K562 (cell line): ENCODE results near the gene METTL22. TPM values are rescaled to one million over a fixed set of nuclear protein-coding genes. Genes with fewer than 3 reads are reported as not detected.

Experiments used
- BCOR ChIP-seq: fragments of 450-650 bp; IDR thresholded peaks from 2 replicates; pipeline ENCODE4 v1.6.1; 2016
- FOXA3 ChIP-seq, 2 experiments: fragments of 450-650 bp in 1 of 2; sonication (generic) in 1 of 2; formaldehyde crosslinking; IDR thresholded peaks in 1 of 2; conservative IDR thresholded peaks in 1 of 2; 2 replicates each; pipeline versions ENCODE4 v1.4.0 to v1.8.0; 2020 to 2022; ENCODE audit warnings: mild to moderate bottlenecking in 2 of 2, missing genetic modification reagents in 1 of 2
- HNRNPK ChIP-seq: fragments of 200-400 bp; formaldehyde crosslinking; IDR thresholded peaks from one replicate; pipeline ENCODE4 v1.6.1; 2018; ENCODE audit warnings: mild to moderate bottlenecking, low read depth, low read length; ENCODE audit not compliant: poor library complexity, severe bottlenecking
- KLF10 ChIP-seq: fragments of 250-450 bp; sonication (Bioruptor Pico); IDR thresholded peaks from 2 replicates; pipeline ENCODE4 v1.6.1; 2021; ENCODE audit warnings: matching md5 sums
- MYBL2 ChIP-seq, 2 experiments: fragments of 450-650 bp in 1 of 2; sonication (generic) in 1 of 2; formaldehyde crosslinking in 1 of 2; IDR thresholded peaks; 2 replicates each; pipeline versions ENCODE4 v1.6.1 to v1.8.1; 2017 to 2022; ENCODE audit warnings: borderline replicate concordance in 1 of 2, inconsistent platforms in 1 of 2, low read depth in 1 of 2, mild to moderate bottlenecking in 1 of 2, missing genetic modification reagents in 1 of 2, moderate library complexity in 1 of 2
- NELFE ChIP-seq: IDR thresholded peaks from 2 replicates; pipeline ENCODE4 v1.6.1; 2011; ENCODE audit warnings: mild to moderate bottlenecking; ENCODE audit not compliant: insufficient read depth, insufficient read length
- NFATC3 ChIP-seq: fragments of 450-650 bp; IDR thresholded peaks from 2 replicates; pipeline ENCODE4 v1.6.1; 2017; ENCODE audit warnings: mild to moderate bottlenecking
- POU5F1 ChIP-seq: fragments of 150-350 bp; IDR thresholded peaks from 2 replicates; pipeline ENCODE4 v1.6.1; 2014; ENCODE audit warnings: borderline replicate concordance, low read length, low read depth, mild to moderate bottlenecking; ENCODE audit not compliant: partially characterized antibody
- RHOXF2B ChIP-seq: fragments of 250-450 bp; sonication (Bioruptor Pico); conservative IDR thresholded peaks from 2 replicates; pipeline ENCODE4 v1.5.1; 2021
- SMARCA4 ChIP-seq: fragments of 450-650 bp; IDR thresholded peaks from 2 replicates; pipeline ENCODE4 v1.6.1; 2016
- SRSF1 ChIP-seq: fragments of 200-400 bp; formaldehyde crosslinking; IDR thresholded peaks from 2 replicates; pipeline ENCODE4 v1.6.1; 2017; ENCODE audit warnings: mild to moderate bottlenecking, low read depth, low read length, moderate library complexity
- ZFP30 ChIP-seq: fragments of 250-450 bp; sonication (Bioruptor Pico); IDR thresholded peaks from 2 replicates; pipeline ENCODE4 v1.8.0; 2022; ENCODE audit warnings: moderate library complexity, mild to moderate bottlenecking, inconsistent platforms, borderline replicate concordance
- ZNF146 ChIP-seq: IDR thresholded peaks from one replicate; pipeline ENCODE4 v1.6.1; 2018; ENCODE audit warnings: missing compliant biosample characterization; ENCODE audit not compliant: unreplicated experiment
- ZNF324 ChIP-seq: fragments of 250-450 bp; sonication (Bioruptor Pico); IDR thresholded peaks from 2 replicates; pipeline ENCODE4 v1.4.0; 2020; ENCODE audit warnings: mild to moderate bottlenecking
- ZNF507 ChIP-seq: conservative IDR thresholded peaks from 2 replicates; pipeline ENCODE4 v1.6.1; 2017; ENCODE audit warnings: missing genetic modification characterization, missing compliant biosample characterization
- ZNF57 ChIP-seq: fragments of 450-650 bp; formaldehyde crosslinking; IDR thresholded peaks from 2 replicates; pipeline ENCODE4 v1.4.0; 2020; ENCODE audit warnings: mild to moderate bottlenecking, moderate library complexity
- ZNF644 ChIP-seq: fragments of 200-800 bp; sonication (Bioruptor generic); IDR thresholded peaks from 2 replicates; pipeline ENCODE4 v1.6.1; 2016; ENCODE audit warnings: low read depth, missing genetic modification characterization, missing compliant biosample characterization
- ZNF764 ChIP-seq: fragments of 250-450 bp; sonication (Bioruptor Pico); IDR thresholded peaks from 2 replicates; pipeline ENCODE4 v1.4.0; 2020; ENCODE audit warnings: low read depth, mild to moderate bottlenecking, moderate library complexity
- ZSCAN29 ChIP-seq: fragments of 450-650 bp; IDR thresholded peaks from 2 replicates; pipeline ENCODE4 v1.6.1; 2017
- polyA plus RNA-seq, 8 experiments: library from polyadenylated mRNA; depleted of rRNA in 4 of 8; stranded (reverse) in 5 of 8; unstranded in 3 of 8; fragments of >200 nt; fragmentation: Nextera tagmentation in 2 of 8; fragmentation: Illumina TruSeq in 1 of 8; extraction: Ambion mirVana in 2 of 8; extraction: Trizol in 1 of 8; gene quantifications; 2 replicates each; pipeline versions ENCODE4 v1.2.1 to v1.2.3, GENCODE V29; 2011 to 2014; ENCODE audit warnings: inconsistent platforms in 1 of 8, missing spikeins in 1 of 8
- total RNA-seq, 7 experiments: library from RNA; depleted of rRNA in 6 of 7; stranded (reverse); fragments of >200 nt in 6 of 7; fragmentation: Illumina TruSeq in 2 of 7; extraction: Trizol in 2 of 7; gene quantifications; 2 replicates each; pipeline versions ENCODE4 v1.2.1 to v1.2.3, GENCODE V29; 2011 to 2021; ENCODE audit warnings: low replicate concordance in 1 of 7
- TF ChIP-seq, protein P1 (sequence below): fragments of 450-650 bp; IDR thresholded peaks from 2 replicates; pipeline ENCODE4 v1.6.1; 2018; ENCODE audit warnings: mild to moderate bottlenecking, low read depth; ENCODE audit not compliant: partially characterized antibody
- TF ChIP-seq, protein P2 (sequence below), 3 experiments: fragments of 200-800 bp in 1 of 3; fragments of 250-450 bp in 1 of 3; fragments of 450-650 bp in 1 of 3; sonication (Bioruptor Pico) in 1 of 3; sonication (Bioruptor generic) in 1 of 3; formaldehyde crosslinking in 1 of 3; IDR thresholded peaks; 2 replicates each; pipeline versions ENCODE4 v1.6.1 to v1.8.0; 2016 to 2022; ENCODE audit warnings: mild to moderate bottlenecking in 2 of 3, missing genetic modification characterization in 2 of 3, missing compliant biosample characterization in 1 of 3, moderate library complexity in 1 of 3

METTL22 gene
- total and polyA plus RNA-seq, 9 of the 15 experiments (the other 6 are each of a cell fraction or from before 2014, with no cell fraction given): 6.9 to 33.2 (median 18.5) TPM

DNA sequence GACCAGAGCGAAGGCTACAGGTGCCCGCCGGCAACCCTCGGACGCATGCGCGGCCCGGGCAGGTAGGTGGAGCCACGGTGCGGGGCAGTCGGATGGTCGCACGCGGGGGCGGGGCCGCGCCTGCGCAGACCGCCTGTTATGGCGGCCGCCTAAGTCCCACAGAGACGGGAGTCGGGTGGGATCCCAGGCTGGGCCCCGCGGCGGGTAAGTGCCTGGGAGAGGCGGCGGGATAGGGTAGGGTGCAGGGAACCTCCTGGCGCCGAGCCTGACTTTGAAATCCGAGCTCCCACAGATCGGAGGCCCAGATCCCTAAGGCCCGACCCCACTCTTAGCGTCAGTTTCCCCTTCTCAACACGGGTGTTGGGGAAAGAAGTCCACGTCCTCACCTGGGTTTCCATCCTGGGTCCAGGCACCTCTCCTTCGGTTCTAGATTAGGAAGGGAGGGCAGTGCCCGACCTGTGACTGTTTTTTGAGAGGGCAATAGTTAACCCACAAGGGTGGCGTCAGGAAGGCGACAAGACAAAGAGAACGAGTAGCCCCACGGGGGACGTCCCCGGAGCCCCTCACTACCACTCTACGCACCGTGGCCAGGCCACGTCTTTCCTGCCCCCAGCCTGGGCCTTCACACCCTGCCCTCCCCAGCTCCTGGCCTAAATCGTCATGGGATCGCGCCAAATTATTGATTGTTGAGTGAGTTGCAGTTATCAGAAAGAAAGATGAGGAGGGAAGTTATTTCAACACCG, at the start of gene METTL22 (continued):
- TF ChIP-seq NELFE (no peak), POU5F1 (no peak), MYBL2 (IDR thresholded peaks at IDR 0.05; ENCODE audit: low read depth) (no peak), MYBL2 (CRISPR knock-in tag; IDR thresholded peaks at IDR 0.05; ENCODE audit: borderline replicate concordance) (no peak), RHOXF2B (CRISPR knock-in tag) (no peak), NFATC3 (no peak), ZNF644 (tag) (no peak), KLF10 (CRISPR knock-in tag) (no peak), ZNF146 (CRISPR knock-in tag) (no peak), ZFP30 (no peak), ZNF57 (CRISPR knock-in tag) (no peak), BCOR (no peak), ZSCAN29 (no peak), ZNF507 (tag) (no peak), ZNF764 (CRISPR knock-in tag) (no peak), SMARCA4 (no peak), HNRNPK (no peak), ZNF324 (CRISPR knock-in tag) (no peak), SRSF1 (no peak), FOXA3 (CRISPR knock-in tag; conservative IDR thresholded peaks at IDR 0.05 in 1 of 2, IDR thresholded peaks at IDR 0.05 in 1 of 2) (no peak)
- TF ChIP-seq, protein P1, sequence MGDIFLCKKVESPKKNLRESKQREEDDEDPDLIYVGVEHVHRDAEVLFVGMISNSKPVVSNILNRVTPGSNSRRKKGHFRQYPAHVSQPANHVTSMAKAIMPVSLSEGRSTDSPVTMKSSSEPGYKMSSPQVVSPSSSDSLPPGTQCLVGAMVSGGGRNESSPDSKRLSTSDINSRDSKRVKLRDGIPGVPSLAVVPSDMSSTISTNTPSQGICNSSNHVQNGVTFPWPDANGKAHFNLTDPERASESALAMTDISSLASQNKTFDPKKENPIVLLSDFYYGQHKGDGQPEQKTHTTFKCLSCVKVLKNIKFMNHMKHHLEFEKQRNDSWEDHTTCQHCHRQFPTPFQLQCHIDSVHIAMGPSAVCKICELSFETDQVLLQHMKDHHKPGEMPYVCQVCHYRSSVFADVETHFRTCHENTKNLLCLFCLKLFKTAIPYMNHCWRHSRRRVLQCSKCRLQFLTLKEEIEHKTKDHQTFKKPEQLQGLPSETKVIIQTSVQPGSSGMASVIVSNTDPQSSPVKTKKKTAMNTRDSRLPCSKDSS: no peak
- TF ChIP-seq, protein P2, sequence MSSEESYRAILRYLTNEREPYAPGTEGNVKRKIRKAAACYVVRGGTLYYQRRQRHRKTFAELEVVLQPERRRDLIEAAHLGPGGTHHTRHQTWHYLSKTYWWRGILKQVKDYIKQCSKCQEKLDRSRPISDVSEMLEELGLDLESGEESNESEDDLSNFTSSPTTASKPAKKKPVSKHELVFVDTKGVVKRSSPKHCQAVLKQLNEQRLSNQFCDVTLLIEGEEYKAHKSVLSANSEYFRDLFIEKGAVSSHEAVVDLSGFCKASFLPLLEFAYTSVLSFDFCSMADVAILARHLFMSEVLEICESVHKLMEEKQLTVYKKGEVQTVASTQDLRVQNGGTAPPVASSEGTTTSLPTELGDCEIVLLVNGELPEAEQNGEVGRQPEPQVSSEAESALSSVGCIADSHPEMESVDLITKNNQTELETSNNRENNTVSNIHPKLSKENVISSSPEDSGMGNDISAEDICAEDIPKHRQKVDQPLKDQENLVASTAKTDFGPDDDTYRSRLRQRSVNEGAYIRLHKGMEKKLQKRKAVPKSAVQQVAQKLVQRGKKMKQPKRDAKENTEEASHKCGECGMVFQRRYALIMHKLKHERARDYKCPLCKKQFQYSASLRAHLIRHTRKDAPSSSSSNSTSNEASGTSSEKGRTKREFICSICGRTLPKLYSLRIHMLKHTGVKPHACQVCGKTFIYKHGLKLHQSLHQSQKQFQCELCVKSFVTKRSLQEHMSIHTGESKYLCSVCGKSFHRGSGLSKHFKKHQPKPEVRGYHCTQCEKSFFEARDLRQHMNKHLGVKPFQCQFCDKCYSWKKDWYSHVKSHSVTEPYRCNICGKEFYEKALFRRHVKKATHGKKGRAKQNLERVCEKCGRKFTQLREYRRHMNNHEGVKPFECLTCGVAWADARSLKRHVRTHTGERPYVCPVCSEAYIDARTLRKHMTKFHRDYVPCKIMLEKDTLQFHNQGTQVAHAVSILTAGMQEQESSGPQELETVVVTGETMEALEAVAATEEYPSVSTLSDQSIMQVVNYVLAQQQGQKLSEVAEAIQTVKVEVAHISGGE (CRISPR knock-in tag; IDR thresholded peaks at IDR 0.05): no peak
